Activated T-helper 9 cell treated with anti-CD3 and anti-CD28 coated beads, Interleukin-2, amount 50 U/mL, for 16 hours (primary cell): Measurements from ENCODE around the gene MSANTD1.

Source experiments
- DNase-seq: peaks from one replicate; pipeline ENCODE4 v3.0.0-alpha.2; 2020; ENCODE audit warnings: low read depth

MSANTD1 gene

DNA sequence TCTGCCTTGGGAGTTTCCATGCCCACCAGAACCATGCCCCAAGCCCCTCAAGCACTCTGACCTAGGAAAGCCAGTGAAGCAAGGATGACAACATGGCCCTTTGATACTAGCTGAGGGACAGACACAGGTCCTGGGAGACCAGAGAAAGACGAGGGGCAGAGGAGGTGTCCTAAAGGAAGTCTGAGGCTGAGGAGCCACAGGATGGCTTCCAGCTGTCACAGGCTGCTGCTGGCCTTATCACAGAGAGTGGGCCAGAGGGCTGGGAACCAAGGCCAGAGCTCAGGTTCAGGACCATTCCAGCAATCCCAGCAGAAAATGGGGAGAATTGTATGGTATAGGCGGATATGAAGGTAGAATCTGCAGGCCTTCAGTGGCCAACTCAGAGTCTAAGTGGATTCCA, 31.7 kb upstream of the MSANTD1 start:
- DNase-seq, result no peak

GRCh38 chr4:3217771-3218170, 31.2 kb upstream of the MSANTD1 start:
- DNase-seq, result no peak

DNA sequence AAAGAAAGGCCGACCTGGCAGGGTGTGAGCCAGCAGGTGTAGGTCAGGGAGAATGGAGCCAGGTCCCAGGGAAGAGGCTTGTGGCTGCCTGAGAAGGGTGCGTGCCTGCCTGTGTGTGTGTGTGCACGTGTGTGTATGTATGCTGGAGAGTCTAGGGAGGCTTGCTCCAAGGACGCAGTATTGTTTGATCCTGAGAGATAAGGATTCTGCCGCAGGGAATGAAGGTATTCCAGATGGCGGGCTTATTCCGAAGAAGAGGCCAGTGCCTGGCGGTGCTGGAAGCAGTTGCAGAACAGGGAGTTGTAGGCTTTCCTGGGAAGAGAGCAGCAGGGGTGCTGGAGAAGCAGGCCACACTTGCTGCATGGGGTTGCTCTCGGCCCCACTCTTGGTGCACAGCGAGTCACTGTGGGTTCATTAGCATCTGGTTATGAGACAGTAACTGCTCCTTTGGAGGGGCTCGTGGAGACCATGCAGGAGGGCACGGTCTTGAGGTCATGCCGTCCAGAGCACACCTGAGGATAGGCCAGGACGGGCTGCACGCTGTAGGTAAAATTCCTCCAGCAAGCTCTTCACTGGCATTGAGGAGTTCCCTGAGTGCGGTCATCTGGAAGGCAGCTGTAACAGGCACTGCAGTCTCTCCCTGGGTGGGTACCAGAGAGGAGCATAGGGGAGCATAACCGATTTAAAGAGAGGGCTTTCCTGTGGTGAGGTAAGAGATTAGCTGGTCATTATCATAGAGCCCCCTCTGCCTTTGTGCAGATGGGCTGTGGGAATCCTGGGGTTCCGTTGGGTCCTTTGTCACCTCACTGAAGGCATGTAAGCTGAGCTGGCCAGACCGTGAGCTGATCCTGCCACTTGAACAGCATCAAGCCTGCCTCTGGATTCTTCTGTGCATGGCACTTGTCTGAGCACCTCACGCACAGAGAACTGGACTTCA, 29.9 kb upstream of the MSANTD1 start:
- DNase-seq, result no peak

DNA sequence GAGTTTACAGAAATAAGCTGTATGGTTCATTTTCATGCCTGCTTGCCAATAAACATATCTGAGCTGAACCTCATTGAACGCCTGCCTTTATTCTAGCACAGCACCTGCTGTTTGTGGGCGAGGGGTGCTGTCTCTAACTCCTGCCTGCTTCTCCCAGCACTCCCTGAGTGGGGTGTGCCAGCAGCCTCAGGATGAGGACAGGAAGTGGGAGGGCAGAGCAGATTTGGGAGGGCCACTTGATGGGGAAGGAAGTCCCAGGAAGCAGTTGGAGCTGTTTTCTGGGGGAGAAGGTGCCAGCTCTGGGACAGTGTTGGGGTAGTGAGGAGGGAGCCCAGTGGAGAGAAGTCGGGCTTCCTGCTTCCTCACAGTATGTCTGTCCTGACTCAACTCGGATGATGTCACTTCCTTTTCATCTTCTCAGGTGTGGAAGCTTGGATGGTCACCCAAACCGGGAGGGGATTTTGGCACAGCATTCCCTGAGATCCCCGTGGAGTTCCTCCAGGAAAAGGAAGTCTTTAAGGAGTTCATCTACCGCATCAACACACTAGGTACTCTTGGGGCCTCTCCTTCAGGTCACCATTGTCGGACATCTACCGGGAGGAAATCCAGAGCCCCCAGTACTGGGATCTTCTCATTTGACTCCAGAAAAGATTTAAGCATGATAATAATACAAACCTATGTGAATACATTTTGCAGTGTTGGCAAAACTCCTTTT, 29.0 kb upstream of the MSANTD1 start:
- DNase-seq, result no peak

GRCh38 chr4:3220476-3221183, 28.3 kb upstream of the MSANTD1 start:
- DNase-seq, result no peak

DNA sequence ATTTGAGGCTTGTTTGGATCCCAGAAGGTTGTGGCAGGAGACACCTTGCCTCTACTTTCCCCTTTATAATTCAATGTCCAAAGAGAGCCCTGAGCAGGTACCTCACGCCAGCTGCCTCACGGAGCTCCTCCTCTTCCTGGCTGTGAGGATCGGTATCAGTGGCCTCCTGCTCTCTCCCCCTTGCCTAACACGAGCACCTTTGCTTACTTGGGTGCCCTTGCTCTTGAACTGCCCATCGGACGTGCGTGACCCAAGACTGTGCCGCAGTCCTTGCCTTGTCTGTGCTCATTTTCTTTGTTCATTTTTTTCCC, 27.8 kb upstream of the MSANTD1 start:
- no peak for DNase-seq

- DNase-seq, result no peak
These were observed 27.0 kb upstream of the MSANTD1 start for GRCh38 chr4:3221996-3222395.

- DNase-seq, result no peak
These were observed 25.6 kb upstream of the MSANTD1 start for GRCh38 chr4:3223346-3223745.

GRCh38 chr4:3223956-3224748, 24.8 kb upstream of the MSANTD1 start:
- DNase-seq, result no peak

- DNase-seq, result no peak
These were observed 23.7 kb upstream of the MSANTD1 start for GRCh38 chr4:3225071-3225850.

- DNase-seq, result no peak
These were observed 23.0 kb upstream of the MSANTD1 start for GRCh38 chr4:3225936-3226335.

DNA sequence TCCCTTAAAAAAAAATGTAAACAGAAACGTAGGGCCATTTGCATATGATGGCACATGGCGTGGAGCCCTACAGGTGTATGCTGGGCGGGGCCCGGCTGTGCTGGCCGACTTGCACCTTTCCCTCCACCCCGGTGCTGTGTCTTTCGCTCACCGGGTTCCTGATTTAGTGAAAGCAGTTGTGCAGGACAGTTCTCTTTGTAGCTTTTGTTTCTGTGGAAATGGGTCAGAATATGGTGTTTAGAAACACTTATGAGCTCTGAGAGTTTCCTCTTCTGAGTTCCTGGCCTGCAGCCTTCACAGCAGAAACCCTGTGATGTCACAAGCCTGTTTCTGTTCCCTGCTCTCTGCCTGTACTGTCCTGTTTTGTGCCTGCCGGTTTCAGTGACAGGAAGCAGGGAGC, 22.5 kb upstream of the MSANTD1 start:
- DNase-seq, result no peak

DNA sequence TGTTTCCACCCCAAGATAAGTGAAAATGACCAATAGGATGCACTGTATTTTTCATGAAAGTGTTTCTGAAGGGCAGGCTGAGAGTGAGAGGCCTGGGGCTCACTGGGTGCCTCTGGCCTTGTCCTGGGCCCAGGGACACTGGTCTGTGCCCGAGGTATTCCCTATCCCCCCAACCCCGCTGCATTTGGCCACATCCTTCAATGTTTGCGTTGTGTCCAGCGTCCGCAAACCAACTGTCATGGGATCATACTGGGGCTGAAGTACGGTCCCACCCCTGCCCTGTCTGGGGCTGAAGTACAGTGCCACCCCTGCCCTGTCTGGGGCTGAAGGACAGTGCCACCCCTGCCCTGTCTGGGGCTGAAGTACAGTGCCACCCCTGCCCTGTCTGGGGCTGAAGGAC, 22.0 kb upstream of the MSANTD1 start:
- no peak for DNase-seq

- DNase-seq, result no peak
These were observed 20.9 kb upstream of the MSANTD1 start for GRCh38 chr4:3227878-3228675.

DNA sequence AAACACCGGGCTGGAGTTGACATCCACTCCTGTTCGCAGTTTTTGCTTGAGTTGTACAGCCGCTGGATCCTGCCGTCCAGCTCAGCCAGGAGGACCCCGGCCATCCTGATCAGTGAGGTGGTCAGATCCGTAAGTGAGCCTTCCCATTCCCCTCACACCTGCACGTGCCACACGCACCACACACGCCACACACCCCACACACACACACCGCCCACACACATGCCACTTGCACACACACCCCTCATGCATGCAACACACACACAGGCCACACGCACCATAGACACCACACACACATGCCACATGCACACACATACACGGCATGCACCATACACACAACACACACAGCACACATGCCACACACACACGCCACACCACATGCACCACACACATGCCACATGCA, 20.1 kb upstream of the MSANTD1 start:
- DNase-seq, result no peak

DNA sequence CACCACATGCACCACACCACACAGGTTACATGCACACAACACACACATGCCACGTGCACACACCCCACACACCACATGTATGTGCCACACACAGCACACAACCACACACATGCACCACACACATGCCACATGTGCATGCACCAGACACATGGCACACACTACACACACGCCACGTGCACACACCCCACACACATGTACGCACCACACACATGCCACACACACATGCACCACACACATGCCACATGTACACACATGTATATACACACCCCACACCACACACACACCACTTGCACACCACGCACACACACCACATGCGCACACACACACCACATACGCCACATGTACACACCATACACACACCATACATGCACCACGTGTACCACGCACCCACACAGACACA, 19.6 kb upstream of the MSANTD1 start:
- DNase-seq, result no peak

- no peak for DNase-seq
These were observed 19.0 kb upstream of the MSANTD1 start for GRCh38 chr4:3229964-3230363.

- DNase-seq, result no peak
These were observed 17.5 kb upstream of the MSANTD1 start for GRCh38 chr4:3231471-3231870.

DNA sequence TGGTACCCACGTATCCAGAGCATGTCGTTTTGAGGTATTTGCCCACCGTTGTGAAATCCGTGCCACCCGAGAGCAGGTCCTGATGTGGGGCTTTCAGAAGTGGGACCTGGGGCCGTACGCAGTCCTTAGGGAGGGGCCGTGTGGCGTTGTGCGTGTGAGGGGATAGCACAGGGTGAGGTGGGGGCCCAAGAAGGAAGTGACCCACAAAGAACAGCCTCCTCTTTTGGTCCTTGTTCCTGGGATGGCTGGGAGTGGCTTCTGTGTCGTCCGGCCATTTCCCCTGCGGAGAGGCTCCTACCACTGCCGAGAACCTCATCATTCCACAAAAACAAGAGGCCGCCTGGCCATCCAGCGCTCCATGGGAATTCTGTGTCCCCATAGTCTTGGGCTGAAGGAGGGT, 17.0 kb upstream of the MSANTD1 start:
- DNase-seq, result no peak

DNA sequence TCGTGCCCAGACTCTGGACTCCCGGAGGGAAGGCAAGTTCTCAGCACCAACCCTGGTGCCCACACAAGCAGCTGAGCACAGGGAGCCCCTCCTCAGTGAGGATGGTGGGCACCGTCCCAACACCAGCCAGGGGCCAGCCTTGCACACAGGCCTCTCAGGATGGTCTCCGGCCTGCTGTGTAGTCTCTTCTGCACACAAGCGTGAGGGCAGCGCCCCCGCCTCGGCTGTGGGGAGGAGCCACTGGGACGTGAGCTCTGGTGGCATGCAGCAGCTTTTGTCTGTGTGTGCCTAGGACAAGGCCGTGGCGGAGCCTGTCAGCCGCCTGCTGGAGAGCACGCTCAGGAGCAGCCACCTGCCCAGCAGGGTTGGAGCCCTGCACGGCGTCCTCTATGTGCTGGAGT, 16.1 kb upstream of the MSANTD1 start:
- no peak for DNase-seq
